Activated T-helper 9 cell treated with anti-CD3 and anti-CD28 coated beads, Interleukin-2, amount 50 U/mL, for 16 hours (primary cell): ENCODE measurements around the gene HTATIP2.
"Not testable (repeated sequence)": the region's sequence is repeated elsewhere in the genome, so short reads cannot be mapped to it uniquely, and the experiment has no call there.

Experiments used
- DNase-seq: peaks from one replicate; pipeline ENCODE4 v3.0.0-alpha.2; 2020; ENCODE audit warnings: low read depth

The HTATIP2 gene

DNA sequence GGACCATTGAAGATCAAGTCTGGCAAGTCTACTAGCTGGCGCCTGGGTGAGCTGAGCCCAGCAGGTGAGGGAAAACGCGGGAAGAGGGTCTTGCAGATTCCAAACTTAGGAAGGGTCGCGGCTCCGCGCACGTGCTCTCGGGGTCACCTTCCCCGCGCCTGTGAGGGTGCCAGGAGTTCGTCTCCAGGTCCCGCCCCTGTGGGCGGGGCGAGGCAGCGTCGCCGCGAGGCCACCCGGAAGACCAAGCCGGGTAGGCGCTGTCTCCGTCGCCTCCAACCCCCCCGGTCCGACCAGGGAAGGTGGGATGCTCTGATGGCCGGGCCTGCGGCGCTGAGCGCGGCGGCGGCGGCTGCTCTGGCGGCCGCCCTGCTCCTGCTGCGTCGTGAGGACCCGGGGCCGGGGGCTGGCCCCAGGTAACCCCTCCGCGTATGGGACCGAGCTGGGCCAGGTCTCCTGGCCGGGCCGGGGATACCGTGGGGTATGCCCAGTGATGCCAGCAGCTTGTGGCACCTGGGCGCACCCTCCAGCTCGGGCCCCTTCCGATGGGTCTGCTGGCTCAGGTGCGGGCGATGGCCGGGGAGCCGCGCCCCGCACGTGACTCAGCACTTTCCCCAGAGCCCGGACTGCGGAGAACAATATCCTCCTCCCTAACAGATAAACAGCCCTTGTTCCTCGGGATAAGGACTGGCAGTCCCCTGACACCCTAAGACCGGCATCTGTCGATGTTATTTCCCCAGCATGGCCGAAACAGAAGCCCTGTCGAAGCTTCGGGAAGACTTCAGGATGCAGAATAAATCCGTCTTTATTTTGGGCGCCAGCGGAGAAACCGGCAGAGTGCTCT is at the start of gene HTATIP2:
TSS of gene HTATIP2 (plus strand) at position 215 of the 841 bp plus-strand sequence. CDS start at position 739, 524 bp downstream.
- peak; percentile 69 for DNase-seq

DNA sequence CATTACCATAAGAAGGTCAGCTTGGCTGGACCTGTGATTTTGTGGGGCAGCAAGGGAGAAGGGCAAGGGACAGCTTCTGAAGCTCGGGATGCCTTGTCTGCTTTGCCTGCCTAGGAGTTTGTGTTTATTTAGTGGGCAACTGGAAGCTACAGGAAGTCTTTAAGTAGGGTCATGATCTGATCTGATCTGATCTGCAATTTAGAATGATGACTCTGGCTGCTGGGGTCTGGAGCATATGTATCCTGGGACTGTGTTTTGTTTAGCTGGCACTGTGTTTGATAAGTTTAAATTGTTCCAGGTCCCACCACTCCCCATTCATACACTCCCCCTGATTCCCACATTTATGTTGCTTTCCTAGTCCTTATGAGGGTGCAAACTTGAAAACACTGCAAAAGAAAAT is 47.7 kb upstream of the HTATIP2 start:
- DNase-seq, result no peak

DNA sequence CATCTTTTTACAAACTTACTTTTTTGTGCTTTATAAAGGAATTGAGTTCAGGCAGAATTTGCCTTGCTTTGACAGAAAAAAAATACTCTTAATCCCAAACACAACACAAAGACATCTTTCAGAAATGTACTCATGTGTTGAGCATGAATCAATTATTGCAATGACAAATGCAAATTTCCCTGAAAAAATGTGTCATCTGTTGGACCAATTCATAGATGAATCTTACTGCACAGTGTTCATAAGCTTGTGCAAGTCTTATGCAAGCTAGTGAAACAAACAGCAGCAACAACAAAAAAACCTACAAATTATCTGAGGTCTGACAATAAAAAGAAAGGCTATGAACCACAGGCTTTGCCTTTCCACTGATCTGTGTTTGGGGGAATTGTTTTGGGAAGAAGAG is 42.3 kb upstream of the HTATIP2 start:
- no peak for DNase-seq

DNA sequence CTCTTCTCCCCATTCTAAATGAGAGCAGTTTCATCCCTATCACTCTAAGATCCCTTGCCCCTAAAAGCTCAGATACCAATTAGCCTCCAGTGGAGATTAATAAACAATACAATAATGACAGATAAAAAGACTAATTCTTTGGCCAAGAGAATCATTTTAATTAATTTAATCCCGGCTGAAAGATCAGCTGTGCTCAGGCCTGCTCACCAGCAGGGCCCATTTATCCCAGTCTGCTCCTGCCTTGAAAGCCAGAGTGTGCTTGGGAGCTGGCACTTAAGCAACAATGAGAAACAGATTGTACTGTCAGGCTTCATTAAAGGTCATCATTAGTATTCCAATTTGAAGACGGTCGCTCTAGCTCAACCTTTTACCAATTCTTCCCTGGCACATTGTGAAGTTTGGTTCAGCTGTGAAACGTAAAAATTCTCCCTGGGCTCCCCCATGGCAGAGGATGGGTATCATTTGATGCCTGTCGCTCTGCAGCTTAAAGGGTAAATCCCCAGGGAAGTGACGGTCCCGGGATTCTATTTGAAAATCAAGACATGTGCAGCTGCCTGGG is 36.1 kb upstream of the HTATIP2 start:
- no peak for DNase-seq

DNA sequence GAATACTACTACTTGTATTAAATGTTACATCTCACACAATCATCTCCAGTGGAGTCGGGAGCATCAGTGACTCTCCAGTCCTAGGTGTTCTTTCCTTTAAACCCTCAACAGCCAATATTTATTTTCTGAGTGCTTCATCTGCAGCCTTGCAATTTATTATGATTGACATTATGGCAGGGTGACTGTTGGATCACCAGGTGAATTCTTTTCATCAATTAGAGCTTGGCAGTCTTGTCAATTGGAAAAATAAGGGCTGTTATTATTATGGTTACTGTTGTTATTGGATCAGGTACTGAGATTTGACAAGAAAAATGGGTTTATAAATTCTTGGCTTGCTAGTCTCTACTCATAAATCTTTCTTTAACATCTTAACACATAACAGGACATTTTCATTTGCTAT is 27.5 kb upstream of the HTATIP2 start:
- DNase-seq, result no peak

DNA sequence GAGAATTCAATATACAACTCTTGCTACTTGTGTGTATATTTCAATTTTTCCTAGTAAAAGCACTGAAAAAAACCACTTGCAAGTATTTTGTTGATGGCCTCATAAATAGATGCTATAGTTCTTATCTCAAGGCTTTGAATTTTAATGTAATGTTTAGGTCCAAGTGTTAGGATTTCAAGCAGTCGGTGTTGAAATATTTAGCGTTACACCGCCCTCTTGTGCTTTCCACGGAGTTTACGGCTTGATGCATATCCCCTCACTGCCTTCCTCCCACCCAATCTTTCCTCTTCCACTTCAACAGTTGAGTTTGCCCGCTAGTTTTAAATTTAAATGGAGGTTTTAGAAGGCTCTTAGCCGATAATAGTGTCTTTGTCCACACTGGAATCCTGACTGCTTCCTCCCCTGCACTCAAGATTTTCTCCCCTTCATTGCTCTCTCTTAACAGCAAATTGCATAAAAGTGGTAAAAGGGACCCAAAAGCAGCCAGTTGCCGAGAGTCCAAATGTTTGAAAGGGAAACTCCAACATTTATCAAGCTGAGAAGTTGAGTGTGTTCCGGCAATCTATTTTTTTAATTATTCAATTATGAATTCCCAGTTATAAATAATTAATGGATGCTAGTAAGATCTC is 25.9 kb upstream of the HTATIP2 start:
- no peak for DNase-seq

DNA sequence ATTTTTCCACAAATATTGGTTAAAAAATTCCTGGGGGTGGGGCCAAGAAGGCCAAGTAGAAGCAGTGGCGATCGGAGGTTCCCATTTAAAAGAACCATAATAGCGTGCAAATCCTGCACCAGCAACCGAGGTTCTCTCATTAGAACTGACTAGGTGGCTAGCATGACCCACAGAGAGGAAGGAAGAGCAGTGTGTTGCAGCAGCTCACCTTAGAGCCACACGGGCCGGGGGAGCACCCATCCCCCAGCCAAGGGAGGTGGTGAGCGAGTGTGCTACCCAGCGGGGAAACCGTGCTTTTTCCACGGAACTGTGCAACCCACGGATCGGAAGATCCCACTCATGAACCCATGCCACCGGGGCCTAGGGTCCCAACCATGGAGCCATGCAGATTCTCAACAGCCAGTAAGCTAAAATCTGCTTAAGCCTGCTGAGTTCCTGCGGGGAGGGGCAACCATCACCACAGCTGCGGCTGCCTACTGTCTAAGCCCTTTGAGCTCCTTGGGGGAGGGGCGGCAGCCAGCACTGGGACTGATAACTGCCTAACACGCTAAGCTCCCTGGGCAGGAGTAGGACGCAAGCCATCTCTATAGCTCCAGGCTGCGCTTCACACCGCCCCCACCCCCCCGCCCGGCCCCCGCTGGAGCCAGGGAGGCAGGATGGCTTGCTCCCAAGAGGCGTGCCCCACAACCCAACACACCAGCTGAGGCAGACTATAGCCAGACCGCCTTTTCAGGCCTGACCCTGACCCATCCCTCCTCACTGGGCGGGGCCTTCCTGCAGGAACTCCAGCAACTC is 21.0 kb upstream of the HTATIP2 start:
- DNase-seq, result no peak

DNA sequence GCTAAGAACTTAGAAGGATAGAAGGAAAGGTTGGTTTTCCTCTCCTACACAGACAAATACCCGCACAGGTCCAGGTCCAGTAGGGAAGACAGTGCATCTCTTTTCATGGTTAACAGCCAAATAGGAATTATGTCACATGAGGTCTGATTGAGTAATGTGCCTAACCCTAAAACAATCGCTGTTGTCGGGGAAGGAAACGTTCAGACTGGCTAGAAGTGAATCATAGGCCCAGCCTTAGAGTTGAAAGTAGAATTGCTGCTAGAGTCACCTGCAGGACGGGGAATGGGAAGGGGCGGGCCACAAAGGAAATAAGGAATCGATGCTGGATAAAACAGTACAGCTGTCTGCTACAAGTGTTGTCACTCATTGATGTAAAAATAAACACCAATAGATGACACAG is 12.4 kb upstream of the HTATIP2 start:
- no peak for DNase-seq

DNA sequence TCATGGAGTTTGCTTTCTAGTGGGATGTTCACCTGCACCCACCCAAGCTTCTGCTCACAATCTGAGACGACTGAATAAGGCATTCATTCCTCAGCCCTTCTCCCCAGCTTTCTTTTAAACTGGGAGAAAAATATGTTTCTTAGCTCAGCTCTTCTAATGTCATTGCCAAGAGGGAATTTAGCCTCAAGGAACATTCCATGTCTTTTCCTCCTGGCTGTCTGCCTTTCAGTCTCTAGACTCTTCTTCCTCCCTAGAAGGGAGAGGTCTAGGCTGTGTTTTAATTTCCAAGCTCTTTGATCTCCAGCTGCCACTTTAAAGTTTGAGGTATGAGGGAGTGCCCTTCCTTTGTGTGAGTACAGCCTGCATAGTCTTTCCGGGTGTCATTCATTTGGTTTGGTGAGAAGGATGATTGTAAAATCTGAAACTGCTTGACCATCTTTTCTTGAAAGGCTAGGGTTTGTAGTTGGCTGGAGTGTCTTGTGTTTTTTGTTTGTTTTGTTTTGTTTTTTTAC is 11.7 kb upstream of the HTATIP2 start:
- no peak for DNase-seq

DNA sequence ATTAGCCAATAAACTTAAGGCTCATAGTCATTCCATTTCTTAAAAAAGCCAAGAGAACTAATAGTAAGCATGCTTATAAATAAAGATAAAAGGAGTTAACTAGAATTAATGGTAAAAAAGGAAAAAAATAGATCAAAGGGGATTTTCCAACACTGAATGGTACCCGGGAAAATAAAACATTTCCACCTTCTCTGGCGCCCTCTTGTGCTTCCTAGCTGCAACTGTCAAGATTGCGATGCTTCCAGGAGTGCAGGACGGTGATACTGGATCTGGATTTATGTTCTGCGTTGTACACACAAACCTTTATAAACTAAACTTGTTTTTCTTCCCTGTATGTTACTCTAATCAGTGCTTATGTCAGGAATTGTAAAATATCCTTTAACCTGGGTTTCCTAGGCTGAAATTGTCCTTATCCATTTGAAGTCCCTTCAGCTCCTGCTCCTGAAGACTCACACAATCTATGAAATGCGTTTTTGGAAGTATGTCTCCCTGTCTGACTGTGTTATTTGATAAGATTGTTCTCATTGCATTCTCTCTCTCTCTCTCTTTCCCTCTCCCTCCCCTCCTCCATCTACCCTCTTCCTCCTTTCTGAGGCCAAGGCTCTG is 9.6 kb upstream of the HTATIP2 start:
- DNase-seq, result no peak

DNA sequence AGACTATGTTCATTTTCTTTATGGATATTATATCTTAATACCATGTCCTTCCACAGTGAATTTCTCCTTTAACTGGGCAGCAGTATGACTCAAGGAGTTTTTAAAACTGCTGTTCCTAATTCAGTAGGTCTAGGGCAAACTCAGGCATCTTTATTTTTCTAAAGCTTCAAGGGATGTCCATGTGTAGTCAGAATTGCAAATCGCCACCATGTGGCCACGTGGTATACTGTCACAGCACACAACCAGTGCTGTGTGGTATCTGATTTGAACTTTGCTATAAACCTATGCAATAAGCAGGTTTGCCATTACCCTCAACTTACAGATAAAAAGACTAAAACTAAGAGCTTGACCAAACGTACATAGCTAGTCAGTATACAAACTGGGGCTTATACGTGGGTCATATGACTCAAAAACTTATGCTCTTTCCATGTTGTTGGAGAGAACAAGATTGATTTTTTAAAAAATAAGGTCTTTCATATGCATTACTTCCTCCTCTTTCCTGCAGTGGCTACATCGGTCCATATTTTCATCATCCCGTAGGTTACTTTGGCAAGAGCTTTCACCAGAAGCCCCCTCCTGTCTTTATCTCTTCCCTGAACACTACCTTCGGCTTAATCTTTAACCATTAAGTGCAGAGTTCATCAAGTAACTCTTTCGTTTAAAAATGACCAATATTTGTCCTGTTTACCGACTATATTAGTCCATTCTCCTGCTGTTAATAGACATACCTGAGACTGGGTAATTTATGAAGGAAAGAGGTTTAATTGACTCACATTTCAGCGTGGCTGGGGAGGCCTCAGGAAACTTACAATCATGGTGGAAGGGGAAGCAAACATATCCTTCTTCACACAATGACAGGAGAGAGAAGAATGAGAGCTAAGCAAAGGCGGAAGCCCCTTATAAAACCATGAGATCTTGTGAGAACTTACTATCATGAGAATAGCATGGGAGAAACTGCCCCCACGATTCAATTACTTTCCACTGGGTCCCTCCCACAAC is 8.0 kb upstream of the HTATIP2 start:
- no peak for DNase-seq

DNA sequence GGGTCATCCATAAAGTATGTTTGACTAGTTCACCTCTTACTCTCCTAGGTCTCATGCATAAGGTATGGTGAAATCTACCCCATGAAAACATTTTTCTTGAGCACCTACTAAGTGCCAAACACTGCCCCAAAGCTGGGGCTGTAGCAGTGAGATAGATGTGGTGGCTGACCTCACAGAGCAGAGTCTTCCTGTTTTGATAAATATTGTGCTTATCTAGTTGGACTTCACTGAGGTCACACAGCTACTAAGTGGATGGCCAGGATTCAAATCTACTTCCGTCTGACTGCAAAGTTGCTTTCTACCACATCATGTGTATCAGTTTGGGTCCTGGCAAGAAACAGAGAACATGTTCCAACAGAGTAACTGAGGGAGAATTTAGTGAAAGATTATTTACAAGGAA is 6.4 kb upstream of the HTATIP2 start:
- DNase-seq, result no peak

DNA sequence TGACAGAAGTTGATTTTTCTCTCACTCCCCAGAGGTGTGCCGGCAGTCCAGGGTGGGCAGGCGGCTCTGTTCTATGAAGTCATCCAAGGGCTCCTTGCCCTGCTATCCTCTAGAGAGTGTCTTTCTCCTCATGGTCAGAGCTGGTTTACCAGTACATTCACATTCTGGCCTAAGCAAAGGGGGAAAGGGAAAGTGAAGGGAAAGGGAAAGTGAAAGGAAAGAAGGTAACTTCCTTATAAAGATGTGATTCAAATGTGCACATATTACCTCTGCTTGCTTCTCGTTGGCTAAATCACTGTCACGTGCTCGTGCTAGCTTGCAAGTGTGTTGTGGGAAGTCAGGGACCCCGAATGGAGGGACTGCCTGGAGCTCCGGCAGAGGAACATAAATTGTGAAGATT is 2.9 kb upstream of the HTATIP2 start:
- no peak for DNase-seq

DNA sequence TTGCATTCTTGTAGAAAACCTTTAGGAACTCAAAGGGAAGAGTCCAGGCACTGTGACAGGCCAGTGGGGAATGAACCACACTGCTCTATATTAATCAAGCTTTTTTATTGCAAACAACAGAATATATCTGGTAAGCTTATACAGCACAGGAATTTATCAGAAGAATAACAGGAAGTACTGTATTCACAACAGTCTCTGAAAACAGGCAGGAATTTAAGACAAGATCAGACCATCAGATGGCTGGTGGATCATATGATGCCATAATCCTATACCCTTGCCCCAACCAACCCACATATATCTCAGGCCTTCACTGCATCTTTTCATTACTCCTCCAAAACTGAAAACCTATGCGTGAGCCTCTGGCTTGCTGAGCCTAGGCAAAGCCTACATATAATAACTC is 1.0 kb upstream of the HTATIP2 start:
- DNase-seq, result no peak

DNA sequence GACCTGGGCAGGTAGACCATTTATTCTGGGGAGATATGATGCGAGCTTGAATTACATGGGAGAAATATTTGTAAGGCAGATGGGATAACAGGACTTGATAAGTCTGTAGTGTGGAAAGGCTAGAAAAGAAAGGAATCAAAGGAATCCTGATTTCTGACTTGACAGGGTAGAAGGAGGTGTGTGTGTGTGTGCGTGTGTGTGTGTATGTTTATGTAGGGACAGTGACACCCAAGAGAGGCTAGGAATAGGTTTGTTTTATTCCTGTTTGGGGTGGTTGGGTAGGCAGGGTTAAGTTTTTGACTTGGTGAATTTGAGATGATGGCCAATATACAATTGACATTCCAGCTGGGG is 390 bp upstream of the HTATIP2 start:
- DNase-seq, result no peak

DNA sequence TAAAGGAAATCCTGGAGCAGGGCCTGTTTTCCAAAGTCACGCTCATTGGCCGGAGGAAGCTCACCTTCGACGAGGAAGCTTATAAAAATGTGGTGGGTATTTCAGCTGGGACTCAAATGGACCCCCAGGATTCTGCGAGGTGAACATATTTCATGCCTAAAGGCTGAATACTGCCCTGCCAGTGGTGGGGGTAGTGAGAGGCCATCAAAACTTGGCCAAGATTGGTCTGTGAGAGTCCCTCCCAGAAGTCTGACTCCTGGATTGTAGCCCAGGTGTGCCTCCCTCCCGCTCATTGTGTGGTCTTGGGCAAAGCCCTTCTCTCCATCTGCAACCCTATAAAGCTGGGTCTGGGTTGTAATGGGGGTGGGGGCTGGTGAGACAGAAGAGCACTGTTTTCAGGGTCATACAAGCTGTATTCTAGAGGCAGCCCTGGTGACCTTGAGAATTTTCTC is 853 bp downstream of the HTATIP2 start:
- DNase-seq, result no peak

DNA sequence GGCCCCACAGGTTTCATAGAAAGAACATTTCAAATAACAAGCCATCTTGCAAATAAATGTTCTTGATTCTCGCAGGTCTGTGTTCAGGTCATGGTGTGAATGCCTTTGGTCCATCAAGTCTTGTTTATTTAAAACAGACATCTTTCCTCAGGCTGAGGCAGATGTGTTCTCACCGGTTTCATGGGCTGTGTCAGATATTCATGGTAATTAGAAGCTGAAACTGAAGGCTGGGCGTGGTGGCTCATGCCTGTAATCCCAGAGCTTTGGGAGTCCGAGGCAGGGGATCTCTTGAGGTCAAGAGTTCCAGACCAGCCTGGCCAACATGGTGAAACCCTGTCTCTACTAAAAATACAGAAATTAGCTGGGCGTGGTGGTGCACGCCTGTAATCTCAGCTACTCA is 2.0 kb downstream of the HTATIP2 start:
- DNase-seq, result not testable (repeated sequence)

DNA sequence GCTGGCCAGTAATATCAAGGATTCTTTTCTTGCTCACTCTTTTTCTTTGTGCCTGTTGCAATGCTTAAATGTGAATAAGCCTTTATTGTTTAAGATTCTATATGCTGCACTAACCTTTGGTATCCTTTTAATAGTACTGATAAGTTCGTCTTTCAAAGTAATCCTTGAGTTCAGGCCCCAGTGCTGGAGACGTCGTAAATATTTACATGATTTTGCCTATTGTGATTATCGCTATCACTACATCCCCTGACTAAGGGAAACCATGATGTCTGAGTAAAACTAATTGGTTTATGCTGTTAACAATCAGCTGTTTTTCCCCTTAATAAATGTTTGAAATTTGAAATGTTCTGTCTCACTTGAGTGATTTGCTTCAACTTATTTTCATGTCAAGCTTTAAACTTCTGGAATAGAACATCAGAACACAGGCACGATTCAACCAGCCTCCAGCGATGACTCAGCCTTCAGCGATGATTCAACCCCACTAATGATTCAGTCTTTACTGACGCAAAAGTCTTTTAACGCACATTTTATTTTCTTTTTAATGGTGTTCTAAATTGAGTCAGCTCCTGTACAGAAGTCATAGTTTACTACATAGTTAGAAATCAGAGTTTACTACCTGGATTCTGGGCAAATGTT is 3.9 kb downstream of the HTATIP2 start:
- peak; percentile 55 for DNase-seq

DNA sequence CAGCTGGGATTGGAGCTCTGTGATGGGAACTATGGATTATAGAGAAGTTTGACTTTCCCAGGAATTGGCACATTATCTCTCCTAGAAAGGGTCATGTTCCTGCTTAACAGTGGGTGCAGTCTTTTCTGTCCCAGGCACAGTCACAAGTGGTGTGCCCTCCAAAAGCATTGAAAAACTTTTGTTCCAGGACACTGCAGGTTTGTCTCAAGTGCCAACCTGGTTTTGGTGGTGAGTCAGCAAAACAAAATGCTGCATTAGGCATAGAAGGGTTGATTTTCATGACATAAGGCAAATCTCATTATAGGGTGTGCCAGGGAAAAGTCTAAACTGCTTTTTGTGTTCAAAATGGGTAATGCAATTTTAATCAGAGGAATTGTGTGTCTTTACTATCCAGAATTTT is 4.9 kb downstream of the HTATIP2 start:
- no peak for DNase-seq

DNA sequence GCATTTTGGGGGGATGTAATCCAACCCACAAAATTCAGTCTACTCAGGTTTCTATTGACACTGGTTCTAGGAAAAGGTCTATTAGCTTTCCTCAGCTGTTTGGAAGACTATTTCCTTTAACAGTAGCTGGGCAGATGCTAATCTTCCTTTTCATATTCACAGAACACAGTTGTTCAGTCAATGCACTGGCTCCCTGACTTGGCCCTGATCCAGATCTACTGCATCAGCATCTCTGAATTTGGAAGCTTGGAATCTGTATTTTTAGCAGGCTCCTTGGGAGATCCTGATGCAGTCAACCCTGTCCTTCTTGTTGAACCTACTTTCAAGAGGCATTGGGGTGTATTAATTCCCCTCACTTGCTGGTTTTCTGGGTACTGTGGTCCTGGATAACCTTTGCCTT is 6.3 kb downstream of the HTATIP2 start:
- DNase-seq, result no peak
